GM12873 (cell line): Measurements from ENCODE around the gene ZNF618.

Experiments used
- TF ChIP-seq, protein P1 (sequence below): IDR thresholded peaks from 2 replicates; pipeline ENCODE4 v1.5.1; 2012; ENCODE audit warnings: low read depth, mild to moderate bottlenecking, moderate library complexity, low read length, control low read depth; ENCODE audit not compliant: insufficient read depth; ENCODE audit errors: missing control alignments

Gene ZNF618

DNA sequence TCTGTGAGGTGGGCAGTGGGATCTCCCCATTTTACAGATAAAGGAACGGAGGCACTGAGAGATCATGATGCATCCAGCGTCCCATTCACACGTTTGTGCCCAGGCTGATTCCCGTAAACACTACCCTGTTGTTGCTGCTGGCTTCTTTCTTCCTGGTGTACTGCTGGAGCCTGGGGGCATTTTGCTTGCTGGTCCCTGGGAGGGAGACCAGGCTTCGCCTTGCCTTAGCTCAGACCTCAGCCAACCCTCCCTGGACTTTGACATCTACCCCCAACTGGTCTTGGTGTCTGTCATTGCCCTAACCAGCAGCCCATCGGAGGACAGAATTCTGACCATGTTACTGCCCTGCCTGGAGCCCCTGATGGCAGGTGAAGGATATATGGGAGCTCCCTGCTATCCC is 82.4 kb downstream of the ZNF618 start:
- TF ChIP-seq, protein P1, sequence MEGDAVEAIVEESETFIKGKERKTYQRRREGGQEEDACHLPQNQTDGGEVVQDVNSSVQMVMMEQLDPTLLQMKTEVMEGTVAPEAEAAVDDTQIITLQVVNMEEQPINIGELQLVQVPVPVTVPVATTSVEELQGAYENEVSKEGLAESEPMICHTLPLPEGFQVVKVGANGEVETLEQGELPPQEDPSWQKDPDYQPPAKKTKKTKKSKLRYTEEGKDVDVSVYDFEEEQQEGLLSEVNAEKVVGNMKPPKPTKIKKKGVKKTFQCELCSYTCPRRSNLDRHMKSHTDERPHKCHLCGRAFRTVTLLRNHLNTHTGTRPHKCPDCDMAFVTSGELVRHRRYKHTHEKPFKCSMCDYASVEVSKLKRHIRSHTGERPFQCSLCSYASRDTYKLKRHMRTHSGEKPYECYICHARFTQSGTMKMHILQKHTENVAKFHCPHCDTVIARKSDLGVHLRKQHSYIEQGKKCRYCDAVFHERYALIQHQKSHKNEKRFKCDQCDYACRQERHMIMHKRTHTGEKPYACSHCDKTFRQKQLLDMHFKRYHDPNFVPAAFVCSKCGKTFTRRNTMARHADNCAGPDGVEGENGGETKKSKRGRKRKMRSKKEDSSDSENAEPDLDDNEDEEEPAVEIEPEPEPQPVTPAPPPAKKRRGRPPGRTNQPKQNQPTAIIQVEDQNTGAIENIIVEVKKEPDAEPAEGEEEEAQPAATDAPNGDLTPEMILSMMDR = no peak

DNA sequence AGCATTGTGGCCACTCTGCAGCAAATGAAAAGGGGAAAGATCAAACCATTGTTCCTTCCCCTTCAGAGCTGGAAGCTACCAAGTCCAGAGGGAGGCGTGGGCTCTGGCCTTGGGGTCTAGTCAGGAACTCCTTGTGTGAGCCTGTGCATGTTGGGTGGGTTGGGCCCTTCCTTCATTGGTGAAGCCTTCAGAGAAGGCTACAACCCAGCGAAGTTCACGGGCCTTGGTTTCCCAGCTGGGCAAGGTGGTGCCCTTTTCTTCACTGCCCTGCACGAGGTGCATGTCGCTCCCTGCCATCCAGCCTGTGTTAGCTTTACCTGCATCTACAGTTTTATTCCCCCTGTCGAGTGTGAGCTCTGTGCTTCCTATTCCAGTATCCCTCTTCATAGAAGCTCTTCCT is 84.7 kb downstream of the ZNF618 start:
- TF ChIP-seq, protein P1 = no peak

DNA sequence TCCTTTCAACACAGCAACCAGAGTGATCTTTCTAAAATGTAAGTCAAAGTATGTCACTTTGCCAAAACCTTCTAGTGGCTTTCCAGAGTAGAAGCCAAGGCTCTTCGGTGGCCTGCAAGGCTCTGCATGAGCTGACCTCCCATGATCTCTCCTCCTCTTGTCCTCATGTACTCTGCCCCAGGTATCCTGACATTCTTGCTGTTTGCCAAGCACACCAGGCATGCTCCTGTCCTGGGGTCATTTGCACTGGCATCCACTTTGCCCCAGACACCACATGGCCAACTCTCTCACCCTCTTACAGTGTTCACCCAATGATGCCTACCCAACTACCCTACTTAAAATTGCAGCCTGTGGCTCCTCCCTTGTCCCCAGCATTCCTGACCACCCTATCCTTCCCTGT is 86.3 kb downstream of the ZNF618 start:
- TF ChIP-seq, protein P1 = no peak

DNA sequence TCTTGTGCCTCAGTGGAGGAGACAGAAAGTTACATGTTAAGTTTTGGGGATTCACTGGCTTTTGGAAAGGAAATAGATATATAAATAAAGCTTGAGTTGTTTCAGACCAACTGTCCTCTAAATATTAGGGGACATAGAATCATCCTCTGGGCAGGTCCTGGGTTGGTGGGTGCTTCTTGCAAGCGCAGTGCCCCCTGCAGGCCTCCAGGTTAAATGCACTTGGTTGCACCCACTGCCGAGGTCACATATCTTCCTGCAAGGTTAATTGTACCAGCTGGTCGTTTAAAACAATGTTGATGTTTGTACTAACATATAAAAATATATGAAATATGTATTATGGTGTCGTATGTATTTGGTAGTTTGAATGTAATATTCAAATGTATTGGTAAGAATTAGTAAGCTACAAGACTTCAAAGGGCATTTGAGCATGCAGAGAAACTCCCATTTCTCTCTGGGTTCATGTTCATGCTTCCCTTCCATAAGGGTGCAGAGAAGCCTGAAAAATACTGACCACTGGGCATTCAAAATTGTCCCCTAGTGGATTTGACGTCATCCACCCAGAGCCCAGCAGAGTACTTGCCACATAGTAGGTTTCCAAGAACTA is 87.0 kb downstream of the ZNF618 start:
- TF ChIP-seq, protein P1 = peak; percentile 78

DNA sequence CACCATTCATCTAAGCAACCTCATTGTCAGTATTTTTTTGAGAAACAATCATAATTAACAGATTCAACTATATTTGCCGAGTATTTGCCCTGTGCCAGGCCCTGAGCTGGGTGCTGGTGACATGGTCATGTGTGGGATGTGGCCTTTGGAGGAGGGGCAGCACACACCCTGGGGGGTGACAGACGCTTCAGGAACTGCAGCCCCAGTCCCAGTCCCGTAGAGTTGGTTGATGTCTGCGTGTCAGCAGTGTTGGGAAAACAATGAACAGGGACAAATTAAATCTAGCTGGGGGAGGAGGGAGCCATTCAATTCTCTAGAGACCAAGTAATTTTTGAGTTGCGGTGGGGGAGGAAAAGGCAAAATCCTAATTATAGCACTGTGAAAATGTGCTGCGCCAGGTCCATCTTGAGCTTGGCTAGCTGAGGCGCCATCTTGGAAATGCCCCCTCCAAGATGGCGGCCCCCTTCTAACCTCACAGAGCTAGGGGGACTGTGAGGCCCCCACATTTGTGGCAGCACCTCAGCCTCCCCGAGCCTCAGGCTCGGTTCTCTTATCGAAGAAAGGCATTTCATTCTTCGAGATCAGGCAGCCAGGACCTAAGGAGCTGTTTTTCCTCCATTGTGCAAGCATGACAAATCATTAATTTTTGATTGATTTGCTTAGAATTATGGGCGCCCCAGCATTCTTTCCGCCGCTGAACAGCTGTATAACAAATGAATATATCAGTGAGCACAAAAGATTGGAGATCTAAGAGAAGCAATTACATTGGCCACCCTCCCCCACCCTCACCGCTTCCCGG is 87.8 kb downstream of the ZNF618 start:
- TF ChIP-seq, protein P1 = no peak

DNA sequence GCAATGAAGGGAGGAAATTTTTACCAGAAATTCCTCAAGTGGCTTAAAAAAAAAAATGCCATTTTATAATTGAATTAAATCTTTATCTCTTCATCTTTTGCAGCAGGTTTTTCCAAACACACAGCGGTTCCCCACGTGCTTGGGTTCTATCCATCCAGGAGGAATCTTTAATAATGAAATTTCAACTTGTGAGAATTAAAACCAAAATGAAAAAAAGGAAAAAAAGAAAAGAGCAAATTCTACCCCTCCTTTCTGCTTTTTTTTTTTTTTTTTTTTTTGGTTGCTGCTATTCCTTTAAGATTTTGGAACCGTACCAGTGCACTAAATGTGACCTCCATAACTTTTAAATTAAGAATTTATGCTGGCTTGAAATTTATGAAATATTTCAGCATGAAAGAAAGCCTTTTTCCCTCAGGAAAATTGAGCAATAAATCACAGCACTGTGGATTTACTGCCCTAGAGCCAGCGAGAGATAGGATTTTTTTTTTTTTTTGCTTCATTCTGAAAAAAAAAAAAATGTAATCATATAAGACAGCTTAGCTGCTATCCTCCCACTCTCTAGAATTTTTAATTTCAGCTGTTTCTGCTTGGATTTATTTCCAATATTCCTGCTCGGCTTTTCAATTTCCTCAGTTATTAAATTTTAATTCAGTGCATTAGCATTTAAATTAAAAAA is 88.5 kb downstream of the ZNF618 start:
- TF ChIP-seq, protein P1 = no peak

DNA sequence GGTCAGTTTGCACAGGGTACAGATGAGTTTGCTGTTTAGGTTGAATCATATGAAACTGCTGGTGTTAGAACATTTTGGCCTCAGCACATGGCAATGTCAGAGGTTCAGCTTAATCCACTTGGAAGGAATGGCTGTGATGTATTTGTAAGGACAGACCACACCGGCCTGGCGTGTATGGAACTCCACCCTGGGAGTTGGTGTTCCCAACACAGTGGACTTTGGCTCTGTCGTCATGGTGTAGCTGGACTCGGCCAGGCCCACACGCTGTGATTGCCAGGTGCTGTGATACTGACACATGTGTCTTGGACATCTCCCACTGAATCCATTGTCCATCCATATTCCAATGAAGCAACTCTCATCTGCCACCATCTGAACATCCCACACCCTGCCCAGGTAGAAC is 90.3 kb downstream of the ZNF618 start:
- TF ChIP-seq, protein P1 = no peak
